Bronchial epithelial cell (primary cell): ENCODE results near the gene CILP. TPM values are rescaled to one million over a fixed set of nuclear protein-coding genes. Genes with fewer than 3 reads are reported as not detected.

Source experiments
- DNase-seq: peaks from one replicate; pipeline ENCODE4 v3.0.0-alpha.2; 2010; ENCODE audit warnings: low read depth
- FAIRE-seq: peaks from 2 replicates; lab custom pipeline; 2011; peaks lifted over from hg19 to GRCh38; lab: Jason Lieb, UNC
- H3K27me3 ChIP-seq: 2 replicates; pipeline ENCODE4 v1.5.1; 2011; ENCODE audit warnings: low read length; ENCODE audit not compliant: control insufficient read depth, insufficient read depth
- H3K36me3 ChIP-seq: 2 replicates; pipeline ENCODE4 v1.5.1; 2011; ENCODE audit warnings: low read length; ENCODE audit not compliant: control insufficient read depth, insufficient read depth
- H3K4me3 ChIP-seq: 2 replicates; pipeline ENCODE4 v1.5.1; 2011; ENCODE audit warnings: mild to moderate bottlenecking, low read depth, low read length, control low read depth
- total RNA-seq: library from RNA; depleted of rRNA; stranded (reverse); fragments of >200 nt; gene quantifications from 2 replicates; pipeline ENCODE4 v1.2.1, GENCODE V29; 2014
- TF ChIP-seq, protein P1 (sequence below): IDR thresholded peaks from 2 replicates; pipeline ENCODE4 v1.5.1; 2011; ENCODE audit warnings: mild to moderate bottlenecking, moderate library complexity, low read length, control low read depth, inconsistent platforms; ENCODE audit not compliant: insufficient read depth, severe bottlenecking

Gene CILP, protein sequence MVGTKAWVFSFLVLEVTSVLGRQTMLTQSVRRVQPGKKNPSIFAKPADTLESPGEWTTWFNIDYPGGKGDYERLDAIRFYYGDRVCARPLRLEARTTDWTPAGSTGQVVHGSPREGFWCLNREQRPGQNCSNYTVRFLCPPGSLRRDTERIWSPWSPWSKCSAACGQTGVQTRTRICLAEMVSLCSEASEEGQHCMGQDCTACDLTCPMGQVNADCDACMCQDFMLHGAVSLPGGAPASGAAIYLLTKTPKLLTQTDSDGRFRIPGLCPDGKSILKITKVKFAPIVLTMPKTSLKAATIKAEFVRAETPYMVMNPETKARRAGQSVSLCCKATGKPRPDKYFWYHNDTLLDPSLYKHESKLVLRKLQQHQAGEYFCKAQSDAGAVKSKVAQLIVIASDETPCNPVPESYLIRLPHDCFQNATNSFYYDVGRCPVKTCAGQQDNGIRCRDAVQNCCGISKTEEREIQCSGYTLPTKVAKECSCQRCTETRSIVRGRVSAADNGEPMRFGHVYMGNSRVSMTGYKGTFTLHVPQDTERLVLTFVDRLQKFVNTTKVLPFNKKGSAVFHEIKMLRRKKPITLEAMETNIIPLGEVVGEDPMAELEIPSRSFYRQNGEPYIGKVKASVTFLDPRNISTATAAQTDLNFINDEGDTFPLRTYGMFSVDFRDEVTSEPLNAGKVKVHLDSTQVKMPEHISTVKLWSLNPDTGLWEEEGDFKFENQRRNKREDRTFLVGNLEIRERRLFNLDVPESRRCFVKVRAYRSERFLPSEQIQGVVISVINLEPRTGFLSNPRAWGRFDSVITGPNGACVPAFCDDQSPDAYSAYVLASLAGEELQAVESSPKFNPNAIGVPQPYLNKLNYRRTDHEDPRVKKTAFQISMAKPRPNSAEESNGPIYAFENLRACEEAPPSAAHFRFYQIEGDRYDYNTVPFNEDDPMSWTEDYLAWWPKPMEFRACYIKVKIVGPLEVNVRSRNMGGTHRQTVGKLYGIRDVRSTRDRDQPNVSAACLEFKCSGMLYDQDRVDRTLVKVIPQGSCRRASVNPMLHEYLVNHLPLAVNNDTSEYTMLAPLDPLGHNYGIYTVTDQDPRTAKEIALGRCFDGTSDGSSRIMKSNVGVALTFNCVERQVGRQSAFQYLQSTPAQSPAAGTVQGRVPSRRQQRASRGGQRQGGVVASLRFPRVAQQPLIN
- under 0.01 TPM in 2 replicates for total RNA-seq

DNA sequence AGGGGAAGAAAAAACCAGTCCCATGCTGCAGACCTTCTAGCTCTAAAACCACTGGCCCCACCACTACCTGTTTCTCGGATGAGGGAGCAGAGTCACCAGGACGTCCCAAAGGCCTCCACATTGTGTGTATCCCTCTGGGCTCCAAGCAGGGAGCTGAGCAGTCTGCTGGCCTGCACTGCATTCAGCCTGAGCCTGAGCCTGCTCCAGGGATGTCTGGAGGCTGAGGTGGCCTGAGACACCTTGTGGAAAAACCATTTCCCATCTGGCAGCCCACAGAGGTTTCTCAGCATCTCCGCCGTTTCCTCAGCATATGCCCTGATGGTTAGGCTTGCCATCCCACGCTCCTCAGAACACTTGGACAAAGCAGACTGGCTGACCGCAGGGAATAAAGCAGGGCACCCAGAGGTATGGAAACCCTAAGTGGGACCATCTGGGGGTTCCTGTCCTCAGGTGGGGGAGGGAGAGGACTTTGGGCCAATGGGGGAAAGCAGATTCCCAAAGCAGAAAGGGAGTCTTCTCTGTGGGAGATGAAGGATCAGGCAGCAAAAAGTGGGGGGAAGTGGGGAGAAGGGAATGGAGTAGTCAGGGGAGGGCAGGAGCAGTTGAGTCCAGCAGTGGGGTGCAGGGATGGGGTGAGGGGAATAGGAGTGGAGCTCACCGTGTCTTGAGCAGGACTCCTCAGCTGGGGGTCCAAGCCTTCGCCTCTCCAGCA, at the start of gene CILP:
TSS of gene CILP (minus strand) at position 704 of the 712 bp plus-strand sequence. CDS start 1,718 bp downstream, outside the sequence.
- Histone ChIP-seq H3K27me3 (no peaks in the 10 kb centered on the region), H3K4me3 (no peak within 1 kb of the TSS), H3K36me3 (no peaks in the 10 kb centered on the region)
- no peak for DNase-seq
- no peak for FAIRE-seq
- TF ChIP-seq, protein P1, sequence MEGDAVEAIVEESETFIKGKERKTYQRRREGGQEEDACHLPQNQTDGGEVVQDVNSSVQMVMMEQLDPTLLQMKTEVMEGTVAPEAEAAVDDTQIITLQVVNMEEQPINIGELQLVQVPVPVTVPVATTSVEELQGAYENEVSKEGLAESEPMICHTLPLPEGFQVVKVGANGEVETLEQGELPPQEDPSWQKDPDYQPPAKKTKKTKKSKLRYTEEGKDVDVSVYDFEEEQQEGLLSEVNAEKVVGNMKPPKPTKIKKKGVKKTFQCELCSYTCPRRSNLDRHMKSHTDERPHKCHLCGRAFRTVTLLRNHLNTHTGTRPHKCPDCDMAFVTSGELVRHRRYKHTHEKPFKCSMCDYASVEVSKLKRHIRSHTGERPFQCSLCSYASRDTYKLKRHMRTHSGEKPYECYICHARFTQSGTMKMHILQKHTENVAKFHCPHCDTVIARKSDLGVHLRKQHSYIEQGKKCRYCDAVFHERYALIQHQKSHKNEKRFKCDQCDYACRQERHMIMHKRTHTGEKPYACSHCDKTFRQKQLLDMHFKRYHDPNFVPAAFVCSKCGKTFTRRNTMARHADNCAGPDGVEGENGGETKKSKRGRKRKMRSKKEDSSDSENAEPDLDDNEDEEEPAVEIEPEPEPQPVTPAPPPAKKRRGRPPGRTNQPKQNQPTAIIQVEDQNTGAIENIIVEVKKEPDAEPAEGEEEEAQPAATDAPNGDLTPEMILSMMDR = no peak

DNA sequence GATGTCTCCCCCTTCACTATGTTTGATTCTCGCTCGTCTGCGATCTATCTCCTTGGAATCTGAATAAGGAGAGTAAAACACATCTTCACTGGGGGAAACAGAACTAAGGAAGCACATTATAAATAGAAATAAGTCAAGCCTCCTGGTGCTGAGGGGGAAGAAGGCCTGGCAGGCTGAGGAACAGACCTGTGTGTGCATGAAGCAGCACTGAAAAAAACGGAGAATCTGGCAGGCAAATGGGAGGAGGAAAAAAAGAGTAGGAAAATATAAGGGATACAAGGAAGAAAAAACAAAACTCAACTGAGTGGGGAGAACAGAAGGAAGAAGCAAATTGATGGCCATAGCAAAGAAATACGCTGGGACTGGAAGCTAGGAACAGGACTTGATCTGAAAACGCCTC, 49.7 kb upstream of the CILP start:
- TF ChIP-seq, protein P1 = no peak
- no peak for DNase-seq
- no peak for FAIRE-seq
- Histone ChIP-seq H3K27me3 (no peaks in the 10 kb centered on the region), H3K36me3 (peaks cover 2% of the 10 kb centered on the region), H3K4me3 (no peak overlapping the region)

DNA sequence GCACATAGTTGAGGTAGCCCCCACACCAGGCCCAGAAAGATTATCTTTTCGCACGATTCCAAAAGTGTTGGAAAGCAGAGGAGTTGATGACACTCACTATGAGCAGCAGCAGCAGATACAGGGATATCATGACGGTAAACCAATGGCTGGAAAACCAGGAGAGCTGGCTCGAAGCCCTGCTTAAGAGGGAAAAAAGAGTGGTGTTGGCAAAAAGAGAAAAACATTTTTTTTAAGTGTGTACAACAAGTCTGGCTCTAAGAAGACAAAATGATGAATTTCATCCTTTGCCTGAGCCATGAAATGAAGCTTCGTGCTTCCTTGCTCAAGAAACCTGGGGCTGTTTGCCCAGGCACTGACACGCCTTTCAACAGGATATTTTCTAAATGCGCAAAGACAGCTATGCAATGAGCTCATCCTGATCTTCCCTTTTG, 48.1 kb upstream of the CILP start:
- no peaks in the 10 kb centered on the region for H3K27me3 ChIP-seq
- H3K36me3 ChIP-seq = peaks cover 2% of the 10 kb centered on the region
- TF ChIP-seq, protein P1 = no peak
- DNase-seq (no peak), FAIRE-seq (no peak)
- no peak overlapping the region for H3K4me3 ChIP-seq

DNA sequence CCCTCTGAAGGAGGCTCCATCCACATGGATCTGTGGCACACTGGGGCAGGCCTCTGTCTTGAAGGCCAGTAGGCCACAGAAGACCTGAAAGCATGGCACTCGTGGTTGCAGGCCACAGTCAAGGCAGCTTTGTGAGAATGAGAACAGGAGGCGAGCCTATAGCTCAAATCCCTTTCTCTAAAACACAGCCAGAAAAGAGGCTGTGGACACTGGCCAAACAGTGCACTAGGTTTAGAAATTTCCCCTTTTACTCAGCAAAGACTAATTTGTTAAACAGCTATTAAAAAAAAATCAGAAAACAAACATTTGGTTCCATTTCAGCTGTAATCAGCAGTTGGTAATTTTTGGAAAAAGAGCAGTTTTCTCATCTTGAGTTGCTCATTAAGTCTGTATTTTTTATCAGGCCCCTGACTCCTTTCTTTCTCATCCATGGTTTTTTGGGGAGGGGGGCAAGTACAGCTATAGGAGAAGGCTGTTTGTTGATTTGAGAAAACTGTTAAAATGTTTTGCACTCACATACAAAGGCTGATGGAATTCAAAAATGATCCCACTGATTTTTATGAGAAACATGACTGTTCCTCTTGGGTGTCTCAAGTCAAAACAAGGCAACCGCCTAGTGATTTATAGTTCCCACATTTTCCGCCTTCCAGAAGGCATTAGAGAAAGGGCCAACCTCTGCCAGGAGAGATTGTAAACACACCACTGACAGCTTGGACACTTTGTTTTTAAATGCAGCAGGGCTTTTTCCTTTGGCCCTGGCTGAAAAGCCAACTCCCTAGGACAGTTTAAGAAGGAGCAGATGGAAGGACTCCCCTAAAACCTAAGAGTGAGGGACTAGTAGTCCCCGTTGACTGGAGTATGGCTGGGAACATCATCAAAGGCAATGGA, 47.3 kb upstream of the CILP start:
- Histone ChIP-seq H3K27me3 (no peaks in the 10 kb centered on the region), H3K4me3 (no peak overlapping the region), H3K36me3 (peaks cover 2% of the 10 kb centered on the region)
- DNase-seq (no peak), FAIRE-seq (no peak)
- TF ChIP-seq, protein P1 = no peak
